Measurements from ENCODE around the gene APOC4. TPM values are rescaled to one million over a fixed set of nuclear protein-coding genes. Genes with fewer than 3 reads are reported as not detected.

The APOC4 gene
- total and polyA plus RNA-seq, 2 experiments from 2014 or later = not detected

GRCh38 chr19:44974857-44975256 lies 32.8 kb downstream of the APOC4 start:
- Histone ChIP-seq H3K36me3 (ENCODE audit: insufficient read depth) (peaks cover 14% of the 10 kb centered on the region), H3K79me2 (replicated peaks; ENCODE audit: insufficient read depth) (no peaks in the 10 kb centered on the region), H3F3A (replicated peaks; ENCODE audit: low read depth) (no peaks in the 10 kb centered on the region), H3K27me3 (ENCODE audit: insufficient read depth) (no peaks in the 10 kb centered on the region), H3K4me3 (no peak overlapping the region), H3K27ac (ENCODE audit: low read depth) (no peak overlapping the region), H3K4me1 (ENCODE audit: insufficient read depth) (no peaks in the 10 kb centered on the region), H2AFZ (no peak overlapping the region), H3K4me2 (no peak overlapping the region), H4K20me1 (replicated peaks; ENCODE audit: insufficient read depth) (no peaks in the 10 kb centered on the region), H3K9me2 (ENCODE audit: insufficient read depth) (no peaks in the 10 kb centered on the region)
- Mint-ChIP-seq H3K9me3 (no peaks in the 10 kb centered on the region), H3K4me3 (no peak overlapping the region), H3K36me3 (ENCODE audit: low read depth) (peaks cover 47% of the 10 kb centered on the region), H3K27me3 (ENCODE audit: insufficient read depth, low read depth, poor library complexity) (peaks cover 2% of the 10 kb centered on the region), H3K27ac (no peak overlapping the region), H3K4me1 (no peaks in the 10 kb centered on the region)
- no peak for DNase-seq (ENCODE audit: low spot score)
- no peak for TF ChIP-seq NANOG (IDR thresholded peaks at IDR 0.05; ENCODE audit: borderline replicate concordance)
- no peak for TF ChIP-seq REST (IDR thresholded peaks at IDR 0.05; ENCODE audit: unreplicated experiment)
- TF ChIP-seq EZH2 (IDR thresholded peaks at IDR 0.05; ENCODE audit: low read depth, unreplicated experiment) = no peak
- TF ChIP-seq POLR2AphosphoS5 (IDR thresholded peaks at IDR 0.05; ENCODE audit: low read depth) = no peak
- no peak for TF ChIP-seq EZH2phosphoT487 (IDR thresholded peaks at IDR 0.05; ENCODE audit: unreplicated experiment)
- TF ChIP-seq CTCF (conservative IDR thresholded peaks at IDR 0.05; ENCODE audit: low read depth in 2 of 2) = no peak
- TF ChIP-seq ZNF462 (CRISPR knock-in tag; IDR thresholded peaks at IDR 0.05) = no peak
- TF ChIP-seq STAT1 (IDR thresholded peaks at IDR 0.05; ENCODE audit: unreplicated experiment) = no peak
- no peak for TF ChIP-seq ZNF114 (CRISPR knock-in tag; IDR thresholded peaks at IDR 0.05)
- TF ChIP-seq CREB1 (CRISPR knock-in tag; IDR thresholded peaks at IDR 0.05; ENCODE audit: low read depth) = no peak
- no peak for TF ChIP-seq ETS1 (IDR thresholded peaks at IDR 0.05)
- no peak for TF ChIP-seq ZNF331 (CRISPR knock-in tag; IDR thresholded peaks at IDR 0.05; ENCODE audit: low read depth)
- TF ChIP-seq JUNB (IDR thresholded peaks at IDR 0.05; ENCODE audit: unreplicated experiment) = no peak
- no peak for ATAC-seq

Data from GM23338 (cell line).